NCI-H2227 (cell line): Measurements from ENCODE around the gene ATG4C.
A peak's percentile ranks its signal among the peaks of the same experiment; 100 is the strongest.
"Not testable (repeated sequence)": the region's sequence is repeated elsewhere in the genome, so short reads cannot be mapped to it uniquely, and the experiment has no call there.

Source experiments
- DNase-seq: peaks from one replicate; lab custom pipeline; 2025; ENCODE audit not compliant: unreplicated experiment; lab: John Stamatoyannopoulos, UW

The ATG4C gene

GRCh38 chr1:62783736-62784508 is at the start of gene ATG4C:
Gene ATG4C (plus strand): TSS chr1:62784132. CDS start chr1:62803787, 19,655 bp downstream.
- peak; percentile 95 for DNase-seq

- no peak for DNase-seq
Observed at GRCh38 chr1:62735491-62736171, 48.3 kb upstream of the ATG4C start.

- not testable (repeated sequence) for DNase-seq
Observed at GRCh38 chr1:62740701-62741100, 43.2 kb upstream of the ATG4C start.

GRCh38 chr1:62744611-62745577 is 39.0 kb upstream of the ATG4C start:
- DNase-seq = no peak

GRCh38 chr1:62746086-62746808 is 37.7 kb upstream of the ATG4C start:
- peak; percentile 66 for DNase-seq

GRCh38 chr1:62746809-62747138 is 37.2 kb upstream of the ATG4C start:
- DNase-seq = no peak

- DNase-seq = no peak
Observed at GRCh38 chr1:62753031-62753965, 30.6 kb upstream of the ATG4C start.

- DNase-seq = not testable (repeated sequence)
Observed at GRCh38 chr1:62754938-62755337, 29.0 kb upstream of the ATG4C start.

GRCh38 chr1:62756255-62756884 is 27.6 kb upstream of the ATG4C start:
- DNase-seq = not testable (repeated sequence)

- not testable (repeated sequence) for DNase-seq
Observed at GRCh38 chr1:62759232-62759875, 24.6 kb upstream of the ATG4C start.

- not testable (repeated sequence) for DNase-seq
Observed at GRCh38 chr1:62760021-62760782, 23.7 kb upstream of the ATG4C start.

GRCh38 chr1:62761223-62761870 is 22.6 kb upstream of the ATG4C start:
- not testable (repeated sequence) for DNase-seq

- not testable (repeated sequence) for DNase-seq
Observed at GRCh38 chr1:62762027-62762426, 21.9 kb upstream of the ATG4C start.

- no peak for DNase-seq
Observed at GRCh38 chr1:62765981-62766380, 18.0 kb upstream of the ATG4C start.

GRCh38 chr1:62768551-62768950 is 15.4 kb upstream of the ATG4C start:
- DNase-seq = not testable (repeated sequence)

- DNase-seq = no peak
Observed at GRCh38 chr1:62772607-62773295, 11.2 kb upstream of the ATG4C start.

- DNase-seq = no peak
Observed at GRCh38 chr1:62774006-62774405, 9.9 kb upstream of the ATG4C start.
